IPS-20b (cell line): Measurements from ENCODE around the gene ANKS1A.

ENCODE experiments used
- H3K27ac ChIP-seq: one replicate; pipeline ENCODE4 v1.5.1; 2013; ENCODE audit warnings: low read length
- H3K27me3 ChIP-seq: 2 replicates; pipeline ENCODE4 v1.6.1; 2013; ENCODE audit warnings: mild to moderate bottlenecking, low read length, inconsistent platforms; ENCODE audit not compliant: insufficient read depth
- H3K36me3 ChIP-seq: 2 replicates; pipeline ENCODE4 v1.6.1; 2013; ENCODE audit warnings: low read depth, mild to moderate bottlenecking, inconsistent platforms, low read length, moderate library complexity; ENCODE audit not compliant: insufficient read depth
- H3K4me1 ChIP-seq: 2 replicates; pipeline ENCODE4 v1.6.1; 2013; ENCODE audit warnings: mild to moderate bottlenecking, control low read depth, inconsistent platforms, low read length, moderate library complexity; ENCODE audit not compliant: insufficient read depth
- H3K4me3 ChIP-seq: 2 replicates; pipeline ENCODE4 v1.5.1; 2013; ENCODE audit warnings: mild to moderate bottlenecking, low read length, inconsistent platforms
- H3K9ac ChIP-seq: 2 replicates; pipeline ENCODE4 v1.6.1; 2013; ENCODE audit warnings: low read depth, mild to moderate bottlenecking, inconsistent platforms, low read length, moderate library complexity
- H3K9me3 ChIP-seq: 2 replicates; pipeline ENCODE4 v1.6.1; 2013; ENCODE audit warnings: mild to moderate bottlenecking, low read depth, low read length, inconsistent platforms; ENCODE audit not compliant: insufficient read depth

The ANKS1A gene

DNA sequence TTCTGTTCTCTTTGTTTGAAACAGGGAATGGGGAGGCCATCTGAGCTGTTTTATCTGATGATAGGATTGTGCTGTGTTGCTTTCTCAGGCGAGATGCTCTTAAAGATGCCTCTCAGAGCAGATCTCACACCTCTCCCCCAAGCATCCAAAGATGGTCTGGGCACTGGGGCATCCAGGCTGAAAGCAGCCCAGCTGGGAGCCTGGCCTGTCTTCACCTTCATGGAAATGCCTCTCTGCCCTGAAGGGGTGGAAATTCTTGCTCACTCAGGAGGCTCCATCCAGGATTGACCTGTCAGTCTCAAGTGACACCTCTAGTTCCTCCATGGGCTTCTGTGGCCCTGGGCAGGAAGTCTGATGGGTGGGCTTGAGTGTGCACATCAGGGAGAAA is 165.7 kb downstream of the ANKS1A start:
- H3K27me3 ChIP-seq: no peaks in the 10 kb centered on the region
- no peak overlapping the region for H3K4me3 ChIP-seq
- H3K4me1 ChIP-seq: 0 out of 2 replicates have a peak, but pooled peaks cover 4% of the 10 kb centered on the region
- no peak overlapping the region for H3K27ac ChIP-seq
- no peaks in the 10 kb centered on the region for H3K9me3 ChIP-seq
- peaks cover 20% of the 10 kb centered on the region for H3K36me3 ChIP-seq
- H3K9ac ChIP-seq: no peak overlapping the region

DNA sequence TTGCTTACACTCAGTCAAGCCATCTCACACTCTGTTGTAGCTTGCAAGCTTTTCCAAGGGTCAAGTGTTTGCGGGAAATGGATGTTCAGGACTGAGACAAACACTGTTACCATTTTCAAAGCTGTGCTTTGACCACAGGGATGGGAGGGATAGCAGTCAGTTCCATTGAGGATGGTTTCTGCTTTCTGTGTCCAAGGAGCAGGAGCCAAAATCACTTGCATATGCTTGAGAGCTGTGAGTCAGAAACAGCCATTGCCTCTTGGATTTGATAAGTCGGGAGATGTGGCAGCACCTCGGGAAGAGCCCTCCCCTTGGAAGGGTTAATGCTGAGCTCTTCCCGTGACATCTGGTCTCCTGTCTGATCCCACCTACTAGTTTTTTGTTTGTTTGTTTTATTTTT is 166.8 kb downstream of the ANKS1A start:
- H3K27ac ChIP-seq: no peak overlapping the region
- peaks cover 30% of the 10 kb centered on the region for H3K36me3 ChIP-seq
- H3K4me1 ChIP-seq: no peaks in the 10 kb centered on the region
- H3K9me3 ChIP-seq: no peaks in the 10 kb centered on the region
- no peak overlapping the region for H3K4me3 ChIP-seq
- no peak overlapping the region for H3K9ac ChIP-seq
- no peaks in the 10 kb centered on the region for H3K27me3 ChIP-seq

DNA sequence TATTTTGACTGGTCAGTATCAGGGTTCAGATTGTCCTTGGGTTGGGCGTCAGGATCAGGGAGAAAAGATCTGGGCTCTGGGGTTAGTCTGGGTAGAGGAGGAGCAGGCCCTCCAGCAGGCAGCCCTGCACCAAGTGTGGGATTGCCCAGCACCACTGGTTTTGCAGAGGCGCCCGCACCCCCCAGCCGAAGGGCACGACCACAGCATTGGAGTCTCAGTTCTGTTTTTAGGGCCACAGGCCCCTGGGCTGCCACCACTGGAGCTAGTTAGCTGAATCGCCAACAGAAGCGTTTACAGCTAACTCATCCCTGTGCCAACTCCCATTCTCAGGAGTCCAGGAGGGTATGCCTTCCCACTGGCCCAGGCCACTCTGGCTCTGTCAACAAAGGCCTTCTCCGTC is 167.9 kb downstream of the ANKS1A start:
- Histone ChIP-seq H3K9ac (no peak overlapping the region), H3K9me3 (no peaks in the 10 kb centered on the region), H3K4me3 (no peak overlapping the region), H3K4me1 (no peaks in the 10 kb centered on the region), H3K36me3 (peaks cover 33% of the 10 kb centered on the region), H3K27ac (no peak overlapping the region), H3K27me3 (no peaks in the 10 kb centered on the region)

DNA sequence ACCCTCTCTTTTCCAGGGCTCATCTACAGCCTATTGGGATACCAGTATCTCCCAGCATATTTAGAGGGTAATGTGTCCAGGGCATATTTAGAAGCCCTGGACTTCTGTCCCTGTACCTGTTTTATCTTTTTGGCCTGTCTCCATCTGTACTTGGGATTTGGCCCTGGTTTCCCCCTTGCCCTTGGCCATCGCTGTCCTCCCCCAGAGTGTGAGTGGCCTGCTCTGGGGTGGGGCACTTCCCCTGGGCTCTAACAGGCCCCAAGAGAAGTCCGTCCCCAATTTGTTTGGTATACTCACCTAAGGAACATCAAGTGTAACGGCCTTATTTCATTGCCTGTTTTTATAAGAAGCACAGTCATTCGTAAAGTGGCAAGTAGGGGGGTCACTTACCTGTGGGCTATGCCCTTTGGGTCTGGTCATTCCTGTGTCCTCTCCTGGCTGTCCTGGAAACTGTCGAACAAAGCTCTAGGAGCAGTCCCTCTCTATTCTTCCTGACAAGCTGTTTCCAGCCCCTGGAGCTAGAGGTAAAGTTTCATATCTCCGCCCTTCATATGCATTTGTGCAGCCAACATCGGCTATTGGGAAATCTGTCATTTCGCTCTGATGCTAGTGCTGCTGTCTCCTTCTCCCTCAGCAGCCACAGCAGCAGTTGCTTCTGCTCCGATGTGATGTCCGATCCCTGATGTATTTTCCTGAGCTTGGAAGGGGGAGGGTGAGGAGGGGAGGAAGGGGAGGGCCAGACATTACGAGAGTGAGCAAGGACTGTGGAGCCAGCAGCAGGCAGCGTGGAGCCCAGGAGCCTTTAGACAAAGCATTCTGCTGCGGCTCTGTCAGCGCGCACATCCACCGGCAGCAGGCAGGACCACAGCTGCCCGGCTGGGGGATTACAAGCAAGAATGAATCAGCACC is 168.6 kb downstream of the ANKS1A start:
- Histone ChIP-seq H3K9ac (0 out of 2 replicates have a peak overlapping the region, but pooled peaks have one; percentile 4), H3K27ac (peak overlapping the region; percentile 2)

DNA sequence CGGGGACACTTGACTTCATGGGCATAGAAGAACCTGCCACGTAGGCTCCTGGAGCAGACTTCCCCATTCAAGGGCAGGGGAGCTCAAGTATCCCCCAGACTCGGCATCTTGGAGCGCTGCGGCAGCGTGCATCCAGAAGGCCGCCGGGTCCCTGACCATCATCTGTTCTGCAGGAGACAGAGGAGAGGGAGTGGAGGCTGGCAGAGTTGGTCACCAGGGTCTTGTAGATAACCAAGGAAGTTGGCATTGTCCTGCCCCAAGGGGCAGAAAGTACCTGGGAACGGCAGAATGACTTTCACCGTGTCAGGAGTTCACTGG is 169.3 kb downstream of the ANKS1A start:
- H3K4me1 ChIP-seq: no peaks in the 10 kb centered on the region
- H3K36me3 ChIP-seq: peaks cover 31% of the 10 kb centered on the region
- no peaks in the 10 kb centered on the region for H3K27me3 ChIP-seq
- H3K9me3 ChIP-seq: no peaks in the 10 kb centered on the region
- no peak overlapping the region for H3K4me3 ChIP-seq
- no peak overlapping the region for H3K9ac ChIP-seq
- H3K27ac ChIP-seq: no peak overlapping the region

More for the DNA sequence above, 168.6 kb downstream of the ANKS1A start:
- Histone ChIP-seq H3K4me3 (no peak overlapping the region), H3K27me3 (no peaks in the 10 kb centered on the region), H3K9me3 (no peaks in the 10 kb centered on the region), H3K4me1 (no peaks in the 10 kb centered on the region), H3K36me3 (peaks cover 31% of the 10 kb centered on the region)

DNA sequence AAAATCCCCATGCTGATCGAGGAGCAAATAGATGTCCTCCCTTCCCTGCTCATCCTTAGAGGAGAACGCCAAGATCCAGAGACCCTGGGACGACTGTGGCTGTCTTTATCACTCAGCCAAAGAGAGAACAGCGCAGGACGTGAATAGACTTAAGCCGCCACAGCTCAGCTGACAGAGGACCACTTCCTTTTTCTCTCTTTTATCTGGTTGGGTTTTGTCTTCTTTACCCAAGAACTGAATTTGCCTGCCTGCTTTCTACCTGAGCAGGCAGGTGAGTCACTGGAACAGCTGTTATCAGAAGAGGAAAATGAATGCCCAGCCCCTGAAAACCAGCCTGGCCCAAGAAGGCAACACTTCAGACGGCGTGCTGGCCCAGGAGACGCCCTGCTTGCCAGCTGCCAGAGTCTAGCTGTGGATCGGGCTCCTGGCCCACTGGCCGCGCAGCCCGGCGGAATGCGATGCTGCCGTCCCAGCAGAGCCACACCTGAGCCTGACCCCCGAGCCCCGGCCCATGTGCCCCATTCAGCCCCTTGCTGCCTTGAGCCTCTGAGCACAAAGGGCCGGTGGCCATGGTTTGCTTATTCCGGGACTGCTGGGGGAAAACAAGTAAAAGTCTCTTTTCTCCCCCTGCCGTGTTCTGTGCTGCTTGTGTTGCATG is 169.9 kb downstream of the ANKS1A start:
- no peaks in the 10 kb centered on the region for H3K27me3 ChIP-seq
- no peaks in the 10 kb centered on the region for H3K9me3 ChIP-seq
- peaks cover 30% of the 10 kb centered on the region for H3K36me3 ChIP-seq
- H3K4me3 ChIP-seq: no peak overlapping the region
- no peak overlapping the region for H3K27ac ChIP-seq
- no peak overlapping the region for H3K9ac ChIP-seq
- no peaks in the 10 kb centered on the region for H3K4me1 ChIP-seq

DNA sequence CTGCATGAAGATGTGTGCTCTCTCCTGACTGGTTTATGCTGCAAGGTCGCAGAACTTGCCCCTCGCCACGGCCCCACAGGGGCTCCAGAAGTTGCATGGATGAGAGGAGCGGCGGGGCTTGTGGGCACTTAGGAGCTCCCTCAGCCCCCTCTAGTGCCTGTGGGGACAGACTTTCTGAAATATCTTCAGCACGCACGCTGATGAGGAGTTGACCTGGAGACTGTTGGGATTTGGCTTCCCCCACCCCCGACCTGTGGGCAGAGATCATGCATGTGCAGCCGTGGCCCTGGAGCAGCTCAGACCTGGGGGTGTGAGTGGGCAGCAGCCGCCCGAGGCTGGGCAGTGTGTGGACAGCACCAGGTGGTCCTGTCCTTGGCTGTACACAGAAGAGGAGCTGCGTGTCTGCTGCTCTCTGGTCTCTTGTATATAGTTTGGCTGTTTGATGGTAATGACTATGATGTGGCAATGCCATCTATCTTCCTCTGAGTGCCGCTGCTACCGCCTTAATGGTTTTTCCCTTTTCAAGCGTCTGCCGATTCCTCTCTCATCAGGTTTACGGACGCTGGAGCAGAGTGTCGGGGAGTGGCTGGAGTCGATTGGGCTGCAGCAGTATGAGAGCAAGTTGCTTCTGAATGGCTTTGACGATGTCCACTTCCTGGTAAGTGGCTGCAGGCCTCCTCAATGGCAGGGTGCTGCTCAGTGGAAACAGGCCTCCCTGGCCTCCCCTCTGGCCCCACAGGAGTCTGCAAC is 170.7 kb downstream of the ANKS1A start:
- H3K36me3 ChIP-seq: peaks cover 23% of the 10 kb centered on the region
- no peaks in the 10 kb centered on the region for H3K4me1 ChIP-seq
- no peaks in the 10 kb centered on the region for H3K27me3 ChIP-seq
- H3K4me3 ChIP-seq: no peak overlapping the region
- no peaks in the 10 kb centered on the region for H3K9me3 ChIP-seq
- no peak overlapping the region for H3K9ac ChIP-seq
- no peak overlapping the region for H3K27ac ChIP-seq

DNA sequence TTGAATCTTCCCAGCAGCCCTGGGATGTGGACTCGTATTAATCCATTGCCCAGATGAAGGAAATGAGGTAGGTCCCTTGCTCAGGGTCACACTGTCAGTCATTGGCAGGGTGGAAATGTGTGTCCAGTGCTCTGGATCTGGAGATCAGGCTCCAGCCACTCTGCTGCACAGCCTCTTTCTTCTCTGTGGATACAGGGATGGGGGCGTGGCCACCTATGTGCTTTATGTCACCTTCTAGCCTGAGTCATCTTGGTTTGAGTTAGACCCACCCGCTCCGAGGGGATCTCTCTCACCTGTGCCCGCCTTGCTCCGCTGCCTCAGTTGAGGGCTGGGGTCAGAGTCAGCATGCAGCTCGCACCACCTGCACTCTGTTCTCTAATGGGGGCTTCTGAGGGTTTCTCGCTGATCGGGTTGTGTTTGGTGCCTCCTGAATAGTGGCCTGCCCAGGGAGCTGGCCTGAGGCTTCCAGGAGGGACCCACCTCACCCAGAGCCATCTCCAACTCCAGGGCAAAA is 172.1 kb downstream of the ANKS1A start:
- Histone ChIP-seq H3K9ac (no peak overlapping the region), H3K9me3 (no peaks in the 10 kb centered on the region), H3K4me3 (no peak overlapping the region), H3K36me3 (peaks cover 18% of the 10 kb centered on the region), H3K27ac (no peak overlapping the region), H3K4me1 (no peaks in the 10 kb centered on the region), H3K27me3 (no peaks in the 10 kb centered on the region)

DNA sequence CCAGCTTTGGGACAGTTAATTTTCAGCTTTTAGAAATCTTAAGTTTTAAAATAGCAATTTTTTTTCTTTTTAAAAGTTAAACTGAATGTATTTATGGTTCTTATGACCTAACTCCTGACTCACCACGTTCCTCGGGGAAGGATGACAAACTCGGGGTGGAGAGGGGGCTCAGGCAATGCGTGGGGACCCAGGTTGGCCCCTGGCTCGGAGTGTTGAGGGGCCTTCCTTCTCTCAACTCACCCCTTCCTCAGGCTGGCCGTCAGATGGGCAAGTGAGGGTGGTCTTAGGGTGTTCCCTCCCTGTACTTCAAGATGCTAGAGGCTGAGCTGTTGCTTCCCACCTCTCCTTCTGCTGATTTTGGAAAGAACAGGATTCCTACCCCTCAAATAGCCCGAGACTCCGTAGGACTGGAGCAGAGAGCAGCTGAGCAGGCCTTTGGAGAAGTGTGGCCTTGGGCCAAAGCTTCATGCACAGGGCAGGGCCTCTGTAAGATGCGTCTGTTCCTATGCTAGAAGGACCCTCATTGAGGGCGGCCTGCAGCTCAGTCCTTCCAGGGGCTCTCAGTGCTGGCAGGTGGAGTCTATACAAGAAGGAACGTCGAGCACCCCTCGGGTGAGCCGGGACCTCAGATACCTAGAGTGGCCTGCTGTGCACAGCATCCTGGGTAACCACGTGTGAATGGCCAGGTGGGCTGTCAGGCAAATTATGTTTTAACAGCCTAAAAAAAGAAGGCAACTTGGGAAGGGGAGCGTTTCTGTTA is 172.8 kb downstream of the ANKS1A start:
- H3K4me3 ChIP-seq: no peak overlapping the region
- no peak overlapping the region for H3K9ac ChIP-seq
- no peaks in the 10 kb centered on the region for H3K9me3 ChIP-seq
- peaks cover 18% of the 10 kb centered on the region for H3K36me3 ChIP-seq
- no peaks in the 10 kb centered on the region for H3K27me3 ChIP-seq
- H3K4me1 ChIP-seq: no peaks in the 10 kb centered on the region
- no peak overlapping the region for H3K27ac ChIP-seq

DNA sequence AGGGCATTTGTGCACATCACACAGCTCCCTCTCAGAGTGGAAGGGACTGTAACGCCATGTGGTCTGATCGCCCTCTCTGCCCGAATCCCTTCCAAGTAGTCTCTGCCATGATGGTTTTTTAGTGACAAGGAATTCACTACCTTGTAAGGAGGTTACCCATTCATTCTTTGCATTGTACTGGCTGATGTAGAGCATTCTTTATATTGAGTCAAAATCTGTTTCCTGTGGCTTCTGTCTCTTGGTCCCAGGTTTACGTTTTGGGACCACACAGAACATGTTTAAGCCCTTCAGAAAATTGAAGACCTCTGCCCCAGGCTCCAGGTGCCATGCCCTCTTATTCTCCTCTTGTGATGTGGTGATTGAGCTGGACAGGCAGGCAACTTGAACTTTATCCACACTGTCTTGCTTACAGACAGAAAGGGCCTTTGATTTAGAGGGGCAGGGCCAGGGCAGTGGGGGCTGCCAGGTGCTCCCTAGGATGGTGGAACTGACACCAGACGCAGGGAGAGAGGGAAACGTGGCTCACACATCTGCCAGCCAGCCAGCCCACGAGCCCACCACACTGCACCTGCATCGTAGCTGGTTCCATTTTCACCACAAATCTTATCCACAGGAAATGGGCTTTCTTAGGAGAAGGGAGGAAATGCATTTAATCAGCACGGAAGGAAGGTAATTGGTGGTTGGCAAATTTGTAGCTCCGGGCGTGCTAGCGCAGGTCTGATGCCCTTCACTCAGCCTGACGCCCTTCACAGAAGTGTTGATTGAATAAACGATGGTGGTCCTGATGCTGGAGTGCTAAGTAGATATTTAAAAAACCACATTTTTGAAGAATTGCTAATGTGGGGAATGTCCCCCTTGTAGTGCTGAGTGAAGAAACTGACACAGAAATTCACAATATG is 173.9 kb downstream of the ANKS1A start:
- H3K9ac ChIP-seq: no peak overlapping the region
- H3K4me3 ChIP-seq: no peak overlapping the region
- H3K36me3 ChIP-seq: peaks cover 18% of the 10 kb centered on the region
- H3K27ac ChIP-seq: no peak overlapping the region
- H3K4me1 ChIP-seq: no peaks in the 10 kb centered on the region
- no peaks in the 10 kb centered on the region for H3K27me3 ChIP-seq
- no peaks in the 10 kb centered on the region for H3K9me3 ChIP-seq
